Lower leg skin (tissue), 3 donors: ENCODE measurements around the gene CCDC40.

Experiments
- CTCF ChIP-seq, 3 donors: fragments of 450-650 bp; IDR thresholded peaks; one replicate each; pipeline ENCODE4 v1.5.1; 2016; ENCODE audit warnings: antibody characterized with exemption in 3 of 3, mild to moderate bottlenecking in 3 of 3, moderate library complexity in 2 of 3
- POLR2A ChIP-seq, 2 donors: fragments of 450-650 bp; IDR thresholded peaks; one replicate each; pipeline ENCODE4 v1.6.1; 2016 to 2017; ENCODE audit warnings: antibody characterized with exemption in 2 of 2, mild to moderate bottlenecking in 1 of 2, moderate library complexity in 1 of 2

GRCh38 chr17:79994602-79995001, 41.8 kb upstream of the CCDC40 start:
- TF ChIP-seq CTCF (IDR thresholded peaks at IDR 0.05), result no peak
- TF ChIP-seq POLR2A (IDR thresholded peaks at IDR 0.05), result no peak
